Fibroblast of peridontal ligament (primary cell): ENCODE data around the gene CDC42SE2.
"Not testable (repeated sequence)": the region's sequence is repeated elsewhere in the genome, so short reads cannot be mapped to it uniquely, and the experiment has no call there.

ENCODE experiments used
- DNase-seq: peaks from one replicate; pipeline ENCODE4 v3.0.0-alpha.2; 2010; ENCODE audit errors: extremely low read depth

CDC42SE2 gene

GRCh38 chr5:131389869-131390265, 126.0 kb downstream of the CDC42SE2 start:
- DNase-seq: no peak

- DNase-seq: no peak
Measured at GRCh38 chr5:131392466-131393095, 128.7 kb downstream of the CDC42SE2 start.

- no peak for DNase-seq
Measured at GRCh38 chr5:131393498-131393968, 129.7 kb downstream of the CDC42SE2 start.

GRCh38 chr5:131394128-131394527, 130.3 kb downstream of the CDC42SE2 start:
- DNase-seq: peak; percentile 44

- no peak for DNase-seq
Measured at GRCh38 chr5:131396015-131396414, 132.2 kb downstream of the CDC42SE2 start.

- no peak for DNase-seq
Measured at GRCh38 chr5:131396630-131397273, 132.9 kb downstream of the CDC42SE2 start.

GRCh38 chr5:131399007-131399406, 135.2 kb downstream of the CDC42SE2 start:
- DNase-seq: not testable (repeated sequence)

GRCh38 chr5:131400585-131400984, 136.7 kb downstream of the CDC42SE2 start:
- no peak for DNase-seq

- DNase-seq: no peak
Measured at GRCh38 chr5:131405674-131406073, 141.8 kb downstream of the CDC42SE2 start.

GRCh38 chr5:131406076-131406475, 142.2 kb downstream of the CDC42SE2 start:
- no peak for DNase-seq

GRCh38 chr5:131406975-131407638, 143.3 kb downstream of the CDC42SE2 start:
- DNase-seq: no peak

- peak; percentile 54 for DNase-seq
Measured at GRCh38 chr5:131413605-131414559, 150.0 kb downstream of the CDC42SE2 start.

- DNase-seq: no peak
Measured at GRCh38 chr5:131416729-131417128, 152.9 kb downstream of the CDC42SE2 start.

GRCh38 chr5:131417240-131417869, 153.5 kb downstream of the CDC42SE2 start:
- peak; percentile 85 for DNase-seq

GRCh38 chr5:131418846-131419245, 155.0 kb downstream of the CDC42SE2 start:
- no peak for DNase-seq

GRCh38 chr5:131419877-131420276, 156.0 kb downstream of the CDC42SE2 start:
- no peak for DNase-seq

GRCh38 chr5:131423056-131423455, 159.2 kb downstream of the CDC42SE2 start:
- peak; percentile 51 for DNase-seq

GRCh38 chr5:131426011-131426410, 162.2 kb downstream of the CDC42SE2 start:
- DNase-seq: no peak

- peak; percentile 38 for DNase-seq
Measured at GRCh38 chr5:131430794-131431193, 166.9 kb downstream of the CDC42SE2 start.

- no peak for DNase-seq
Measured at GRCh38 chr5:131431794-131432193, 167.9 kb downstream of the CDC42SE2 start.

GRCh38 chr5:131433109-131433508, 169.3 kb downstream of the CDC42SE2 start:
- DNase-seq: no peak
